GM21390 (cell line): ENCODE data around the gene EHD1.
A peak's percentile ranks its signal among the peaks of the same experiment; 100 is the strongest.

Experiments used
- ATAC-seq: cut with Tn5 transposase; IDR thresholded peaks from one replicate; pipeline ENCODE4 v1.9.1; 2021; ENCODE audit not compliant: unreplicated experiment

The EHD1 gene

DNA sequence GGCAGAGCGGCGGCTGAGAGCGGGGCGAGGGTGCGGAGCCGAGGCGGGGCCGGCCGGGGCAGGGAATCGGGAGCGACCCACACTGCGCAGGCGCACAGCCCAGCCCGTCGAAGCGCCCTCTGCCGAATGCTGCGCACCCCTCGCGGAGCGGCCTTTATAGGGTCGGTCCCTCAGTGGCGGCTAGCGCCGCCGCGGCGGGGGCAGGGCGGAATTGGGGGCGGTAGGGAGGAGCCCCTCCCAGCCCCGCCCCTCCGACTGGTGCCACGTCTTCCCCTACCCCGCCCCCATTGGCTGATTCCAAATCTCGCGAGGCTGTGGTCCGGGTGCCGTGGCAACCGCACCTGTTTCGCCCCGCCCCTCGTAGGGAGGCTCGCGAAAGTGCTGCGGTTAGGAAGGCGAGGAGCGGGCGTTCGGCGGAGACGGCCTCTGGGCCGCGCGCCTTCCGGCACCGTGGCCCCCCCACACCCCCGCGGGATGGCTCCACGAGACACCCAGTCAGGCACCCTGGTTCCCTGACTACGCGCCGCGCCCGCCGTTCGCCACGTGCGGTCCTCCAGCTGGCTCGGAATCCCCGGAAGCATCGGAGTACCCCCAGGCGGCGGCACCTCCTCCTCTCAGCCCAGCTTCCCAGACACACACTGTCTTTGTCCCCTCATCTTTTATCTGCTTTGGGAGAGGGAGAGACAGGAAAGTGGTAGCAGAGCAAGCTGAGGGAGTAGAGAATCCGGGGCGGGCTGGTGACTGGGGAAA lies at the start of gene EHD1:
EHD1 (minus strand) TSS at position 128 of the 750 bp plus-strand sequence. CDS start 157 bp downstream, outside the sequence.
- ATAC-seq = peak; percentile 61

DNA sequence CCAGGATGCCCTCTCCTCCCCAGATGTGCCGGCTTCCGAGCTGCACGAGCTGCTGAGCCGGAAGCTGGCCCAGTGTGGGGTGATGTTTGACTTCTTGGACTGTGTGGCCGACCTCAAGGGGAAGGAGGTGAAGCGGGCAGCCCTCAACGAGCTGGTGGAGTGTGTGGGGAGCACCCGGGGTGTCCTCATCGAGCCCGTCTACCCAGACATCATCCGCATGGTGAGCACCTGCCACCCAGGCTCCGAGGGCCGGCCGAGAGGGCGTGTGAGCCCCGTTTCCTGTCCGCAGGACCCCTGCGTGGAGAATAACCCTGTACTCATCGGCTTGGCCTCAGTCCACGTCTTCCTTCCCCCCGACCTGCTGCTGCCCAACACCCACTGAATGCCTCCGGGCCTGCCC lies 48.3 kb upstream of the EHD1 start:
- no peak for ATAC-seq

GRCh38 chr11:64925536-64926436 lies 47.4 kb upstream of the EHD1 start:
- no peak for ATAC-seq

GRCh38 chr11:64924910-64925284 lies 46.5 kb upstream of the EHD1 start:
- ATAC-seq = peak; percentile 10

GRCh38 chr11:64923944-64924909 lies 45.8 kb upstream of the EHD1 start, which contains the start of gene PPP2R5B:
Gene PPP2R5B (plus strand): TSS chr11:64924689. CDS start chr11:64925735, 1,046 bp downstream.
- ATAC-seq = peak; percentile 73

GRCh38 chr11:64923151-64923661 lies 44.8 kb upstream of the EHD1 start:
- no peak for ATAC-seq

DNA sequence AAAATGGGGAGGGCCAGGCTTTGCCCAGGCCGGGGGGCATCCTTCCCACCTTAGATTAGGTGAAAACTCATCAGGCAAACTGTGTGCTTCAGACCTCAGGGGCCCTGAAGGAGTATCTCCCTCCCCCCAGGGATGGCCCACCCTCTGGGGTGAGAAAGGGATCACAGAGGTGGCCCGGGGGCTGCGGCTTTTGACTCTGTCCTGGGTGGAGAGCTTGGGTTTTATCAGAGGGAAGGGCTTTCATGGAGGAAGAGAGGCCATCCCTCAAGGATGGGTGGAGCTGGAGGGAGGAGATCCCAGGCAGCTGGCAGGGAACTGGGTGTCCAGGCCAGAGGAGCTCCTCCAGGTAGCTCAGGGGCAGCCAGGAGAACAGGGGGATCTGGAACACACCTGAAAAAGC lies 43.0 kb upstream of the EHD1 start:
- ATAC-seq = no peak

GRCh38 chr11:64920124-64920523 lies 41.7 kb upstream of the EHD1 start:
- ATAC-seq = no peak

DNA sequence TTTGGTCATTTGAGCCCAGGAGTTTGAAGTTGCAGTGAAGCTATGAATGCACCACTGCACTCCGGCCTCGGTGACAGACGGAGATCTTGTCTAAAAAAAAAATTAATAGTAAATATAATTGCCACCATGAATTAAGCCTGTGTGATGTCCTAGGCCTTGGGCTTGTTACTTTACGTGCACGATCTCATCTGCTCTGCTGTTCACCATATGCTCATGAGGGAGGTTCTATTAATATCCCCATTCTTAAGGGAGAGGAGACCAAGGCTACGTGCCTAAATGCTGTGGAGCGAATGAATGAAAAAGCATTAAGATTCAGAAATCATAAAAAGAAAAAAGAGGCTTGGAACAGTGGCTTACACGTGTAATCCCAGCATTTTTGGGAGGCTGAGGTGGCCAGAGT lies 41.2 kb upstream of the EHD1 start:
- no peak for ATAC-seq

DNA sequence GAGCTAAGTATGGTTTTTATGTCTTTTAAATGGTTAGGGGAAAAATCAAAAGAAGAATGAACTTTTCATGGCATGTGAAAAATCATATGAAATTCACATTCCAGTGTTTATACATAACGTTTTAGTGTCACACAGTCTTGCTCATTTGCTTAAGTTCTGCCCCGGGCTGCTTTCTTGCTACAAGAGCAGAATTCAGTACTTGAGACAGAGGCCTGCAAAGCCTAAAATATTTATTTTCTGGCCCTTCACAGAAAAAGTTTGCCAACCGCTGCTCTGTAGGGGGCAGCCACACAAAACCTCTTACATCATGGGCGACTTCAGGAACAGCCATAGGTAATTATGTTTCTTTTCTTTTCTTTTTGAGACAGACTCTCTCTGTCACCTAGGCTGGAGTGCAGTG lies 39.6 kb upstream of the EHD1 start:
- no peak for ATAC-seq

- no peak for ATAC-seq
Measured at GRCh38 chr11:64917663-64917995, 39.2 kb upstream of the EHD1 start.

DNA sequence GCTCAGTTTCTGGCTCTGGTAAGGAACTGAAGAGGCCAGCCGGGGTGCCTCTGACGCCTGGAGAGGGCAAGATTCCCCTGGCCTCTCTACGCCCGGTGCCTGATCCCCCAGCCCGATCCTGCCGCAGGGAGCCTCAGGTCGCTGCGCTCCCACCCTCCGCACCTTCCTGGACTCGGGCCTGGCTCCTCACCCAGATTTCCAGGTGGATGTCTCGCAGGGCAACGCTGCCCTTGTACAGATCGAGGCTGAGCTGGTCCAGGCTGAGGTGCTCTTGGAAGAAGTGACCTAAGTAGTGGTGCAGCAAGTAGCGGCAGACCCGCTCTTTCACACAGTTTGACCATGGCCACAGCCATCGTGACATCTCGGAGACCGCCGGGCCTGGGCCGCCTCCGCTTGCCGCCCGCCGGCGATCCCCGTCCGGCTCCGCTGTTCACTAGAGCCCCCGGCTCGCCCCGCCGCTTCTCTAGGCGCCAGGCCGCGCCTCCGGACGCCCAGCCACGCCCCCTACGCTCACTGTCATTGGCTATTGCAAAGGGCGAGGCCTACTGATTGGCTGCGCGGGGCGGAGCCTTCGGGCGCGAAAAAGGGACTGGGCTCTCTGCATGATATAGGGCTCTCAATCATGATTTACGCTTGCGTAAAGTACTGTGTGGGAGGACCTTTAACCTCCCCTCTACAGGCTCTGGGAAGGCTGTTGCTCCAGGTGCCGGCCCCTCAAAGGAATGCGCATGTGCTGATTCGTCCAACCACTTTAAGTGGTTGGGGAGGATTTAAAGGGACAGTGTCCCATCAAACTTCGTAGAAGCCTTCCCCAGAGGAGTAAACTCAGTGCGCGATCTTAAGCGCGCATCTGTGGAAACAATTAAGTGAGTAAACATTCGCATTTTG lies 38.6 kb upstream of the EHD1 start, which contains the start of gene ATG2A:
ATG2A (minus strand) TSS at position 435 of the 888 bp plus-strand sequence; CDS start at position 361, 74 bp downstream.
- peak; percentile 95 for ATAC-seq

DNA sequence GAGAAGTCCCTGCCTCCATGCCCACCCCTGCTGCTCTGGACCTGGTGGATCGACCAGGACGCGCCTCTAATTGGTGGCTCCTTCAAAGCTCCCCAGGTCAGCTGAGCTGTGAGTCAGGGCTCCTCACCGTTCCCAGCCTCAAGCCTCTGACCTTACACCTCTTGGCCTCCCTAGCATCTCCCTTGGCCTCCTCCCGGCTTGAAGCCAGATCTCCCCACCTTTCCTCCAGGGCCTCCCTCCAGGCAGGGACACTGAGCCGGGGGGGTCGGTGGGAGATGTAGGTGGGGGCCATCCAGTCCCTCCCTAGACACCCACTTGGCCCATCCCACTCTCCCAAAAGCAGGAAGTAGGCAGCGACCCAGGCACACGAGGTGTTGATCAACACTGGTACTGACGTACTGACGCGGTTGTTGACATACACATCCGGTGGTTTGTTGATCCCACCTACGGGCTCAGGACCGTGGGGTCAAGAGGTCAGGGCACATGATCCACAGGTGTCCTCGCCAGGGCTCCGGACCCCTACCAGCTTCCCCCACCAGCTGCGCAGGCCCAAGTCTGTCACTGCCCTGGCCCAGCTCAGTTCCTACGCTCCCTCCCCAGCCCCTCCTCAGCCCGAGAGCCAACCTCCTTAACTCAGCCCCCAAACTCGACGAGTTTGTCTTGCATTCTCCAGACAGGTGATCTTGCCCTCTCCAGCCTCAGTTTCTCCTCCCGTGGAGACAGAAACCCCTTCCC lies 37.8 kb upstream of the EHD1 start:
- ATAC-seq = no peak

- ATAC-seq = no peak
Measured at GRCh38 chr11:64915376-64915887, 37.0 kb upstream of the EHD1 start.

DNA sequence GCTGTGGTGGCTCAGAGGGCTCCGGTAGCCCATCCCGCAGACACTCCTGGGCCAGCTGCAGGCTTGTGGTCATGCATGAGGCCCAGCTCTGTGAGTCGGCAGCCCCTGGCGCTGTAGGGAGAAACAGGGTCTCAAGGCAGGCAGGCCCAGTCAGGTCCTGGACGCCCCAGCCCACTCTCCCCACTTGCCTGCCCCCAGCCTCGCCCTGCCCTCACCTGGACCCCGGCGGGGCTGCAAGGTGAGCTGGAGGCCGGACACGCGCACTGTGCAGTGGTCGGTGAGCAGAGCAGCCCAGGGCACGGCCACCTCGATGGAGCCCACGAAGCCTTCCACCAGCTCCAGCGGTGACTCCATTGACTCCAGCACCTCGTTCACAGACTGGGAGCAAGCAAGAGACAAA lies 35.7 kb upstream of the EHD1 start:
- no peak for ATAC-seq

DNA sequence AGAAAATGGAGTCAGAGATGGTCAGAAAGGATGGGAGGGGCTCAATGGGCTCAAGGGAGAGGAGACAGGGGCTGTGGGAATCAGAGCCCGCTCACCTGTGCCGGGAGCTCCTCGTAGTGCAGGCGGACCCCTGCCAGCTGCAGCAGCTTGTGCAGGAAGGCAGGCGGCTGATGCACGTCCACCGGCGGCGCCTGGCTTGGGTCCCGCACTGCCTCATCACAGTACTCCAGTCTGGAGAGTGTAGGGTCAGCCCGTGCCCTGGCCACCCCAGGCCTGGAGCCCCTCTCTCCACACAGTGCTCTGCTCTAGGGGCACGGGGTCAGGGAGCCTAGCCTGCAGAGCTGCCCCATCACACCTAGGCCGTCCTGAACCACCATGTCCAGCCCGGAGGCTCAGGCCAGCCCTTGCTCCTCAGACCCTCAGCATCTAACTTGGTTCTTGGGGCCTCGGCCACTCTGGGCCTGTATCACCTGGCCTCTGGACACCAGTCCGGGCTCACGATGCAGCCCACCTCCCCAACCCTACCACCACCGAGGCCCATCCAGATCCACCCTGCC lies 34.8 kb upstream of the EHD1 start:
- ATAC-seq = no peak

GRCh38 chr11:64911689-64912088 lies 33.3 kb upstream of the EHD1 start:
- ATAC-seq = no peak

- no peak for ATAC-seq
Measured at GRCh38 chr11:64911142-64911541, 32.7 kb upstream of the EHD1 start.
